Stimulated activated effector memory CD8-positive, alpha-beta T cell treated with anti-CD3 and anti-CD28 coated beads, Interleukin-12 subunit alpha, Interleukin-12 subunit beta, amount 100 ng/mL, for 72 hours (primary cell): Measurements from ENCODE around the gene USP7.

Source experiments
- ATAC-seq: fragments of 150-1000 bp; cut with Tn5 transposase; 2 replicates; pipeline ENCODE4 v1.10.0; 2021
- DNase-seq, 2 donors: peaks; one replicate each; pipeline ENCODE4 v3.0.0; 2021 to 2022; ENCODE audit warnings: low spot score in 2 of 2
- H3K27ac Mint-ChIP-seq: one replicate; pipeline ENCODE4 v1.8.0; 2022; ENCODE audit warnings: mild to moderate bottlenecking, mixed read lengths
- H3K36me3 Mint-ChIP-seq: one replicate; pipeline ENCODE4 v1.8.0; 2022; ENCODE audit warnings: mild to moderate bottlenecking, mixed read lengths
- H3K4me1 Mint-ChIP-seq: one replicate; pipeline ENCODE4 v1.8.0; 2022; ENCODE audit warnings: mixed read lengths
- H3K4me3 Mint-ChIP-seq: one replicate; pipeline ENCODE4 v1.8.0; 2022; ENCODE audit warnings: mild to moderate bottlenecking, mixed read lengths
- H3K9me3 Mint-ChIP-seq: one replicate; pipeline ENCODE4 v1.8.0; 2022; ENCODE audit warnings: mixed read lengths

Gene USP7

GRCh38 chr16:8912793-8913192 lies 50.9 kb downstream of the USP7 start:
- no peaks in the 10 kb centered on the region for H3K9me3 Mint-ChIP-seq
- H3K4me1 Mint-ChIP-seq, result peaks cover 22% of the 10 kb centered on the region
- peak overlapping the region; percentile 6 for H3K27ac Mint-ChIP-seq
- DNase-seq (no peak), ATAC-seq (no peak)
- H3K36me3 Mint-ChIP-seq, result peaks cover 100% of the 10 kb centered on the region
- H3K4me3 Mint-ChIP-seq, result no peak overlapping the region

GRCh38 chr16:8910811-8911210 lies 52.9 kb downstream of the USP7 start:
- no peaks in the 10 kb centered on the region for H3K9me3 Mint-ChIP-seq
- DNase-seq (no peak), ATAC-seq (no peak)
- peaks cover 100% of the 10 kb centered on the region for H3K36me3 Mint-ChIP-seq
- H3K27ac Mint-ChIP-seq, result peak overlapping the region; percentile 91
- peaks cover 22% of the 10 kb centered on the region for H3K4me1 Mint-ChIP-seq
- H3K4me3 Mint-ChIP-seq, result no peak overlapping the region

GRCh38 chr16:8908810-8909468 lies 54.8 kb downstream of the USP7 start:
- H3K4me1 Mint-ChIP-seq, result peaks cover 22% of the 10 kb centered on the region
- no peaks in the 10 kb centered on the region for H3K9me3 Mint-ChIP-seq
- H3K36me3 Mint-ChIP-seq, result peaks cover 100% of the 10 kb centered on the region
- DNase-seq, result no peak
- no peak for ATAC-seq
- no peak overlapping the region for H3K4me3 Mint-ChIP-seq
- peak overlapping the region; percentile 29 for H3K27ac Mint-ChIP-seq

DNA sequence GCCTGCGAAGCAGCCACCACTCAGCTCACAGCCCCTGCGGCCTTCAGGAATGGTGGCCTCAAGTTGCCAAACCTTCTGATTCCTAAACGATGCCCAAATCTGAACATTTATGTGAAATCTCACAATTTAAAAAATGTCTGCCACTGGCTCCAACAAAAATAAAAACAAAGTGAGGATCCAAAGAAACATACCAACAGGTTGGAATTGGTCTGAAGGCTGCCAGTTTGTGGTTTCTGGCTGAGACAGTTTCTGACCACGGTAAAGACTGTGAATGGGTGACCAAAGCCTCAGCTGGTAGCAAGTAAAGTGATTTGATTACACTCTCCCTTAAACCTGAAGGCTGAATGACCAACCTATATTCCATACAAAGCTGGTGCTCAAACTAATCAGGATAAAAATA lies 56.6 kb downstream of the USP7 start:
- Mint-ChIP-seq H3K4me1 (peaks cover 16% of the 10 kb centered on the region), H3K27ac (peak overlapping the region; percentile 63), H3K9me3 (no peaks in the 10 kb centered on the region), H3K36me3 (peaks cover 100% of the 10 kb centered on the region), H3K4me3 (no peak overlapping the region)
- ATAC-seq (no peak), DNase-seq (no peak)

GRCh38 chr16:8905795-8906591 lies 57.7 kb downstream of the USP7 start:
- Mint-ChIP-seq H3K9me3 (no peaks in the 10 kb centered on the region), H3K4me3 (no peak overlapping the region), H3K4me1 (peaks cover 9% of the 10 kb centered on the region), H3K36me3 (peaks cover 100% of the 10 kb centered on the region), H3K27ac (no peak overlapping the region)
- ATAC-seq (no peak), DNase-seq (no peak)

- Mint-ChIP-seq H3K9me3 (no peaks in the 10 kb centered on the region), H3K4me3 (no peak overlapping the region), H3K4me1 (peaks cover 7% of the 10 kb centered on the region), H3K36me3 (peaks cover 100% of the 10 kb centered on the region), H3K27ac (no peak overlapping the region)
- DNase-seq (no peak), ATAC-seq (peak; percentile 60)
These were observed 58.4 kb downstream of the USP7 start for GRCh38 chr16:8905168-8905762.

- DNase-seq (no peak), ATAC-seq (no peak)
- H3K9me3 Mint-ChIP-seq, result no peaks in the 10 kb centered on the region
- H3K4me1 Mint-ChIP-seq, result peaks cover 2% of the 10 kb centered on the region
- peaks cover 100% of the 10 kb centered on the region for H3K36me3 Mint-ChIP-seq
- no peak overlapping the region for H3K4me3 Mint-ChIP-seq
- H3K27ac Mint-ChIP-seq, result peak overlapping the region; percentile 68
These were observed 59.7 kb downstream of the USP7 start for GRCh38 chr16:8904018-8904430.

DNA sequence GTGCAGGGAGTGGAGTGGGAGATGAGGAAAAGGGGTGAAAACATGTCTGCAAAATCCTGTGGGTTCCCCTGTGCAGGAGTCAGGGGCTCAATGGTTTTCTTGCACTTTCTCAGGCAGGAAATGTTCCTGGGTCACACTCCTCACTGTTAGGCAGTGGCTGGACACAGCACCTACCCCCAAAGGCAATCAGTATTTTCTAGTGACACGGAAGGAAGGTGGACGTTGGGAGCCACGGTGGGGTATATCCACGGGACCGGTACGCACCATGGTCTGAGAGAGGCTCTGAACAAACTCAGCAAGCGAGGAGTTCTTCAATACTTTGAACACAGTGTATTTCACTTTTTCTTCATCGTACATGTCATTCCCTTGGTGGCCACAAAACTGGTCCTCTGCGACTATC lies 60.7 kb downstream of the USP7 start:
- no peak overlapping the region for H3K27ac Mint-ChIP-seq
- H3K4me3 Mint-ChIP-seq, result no peak overlapping the region
- H3K9me3 Mint-ChIP-seq, result no peaks in the 10 kb centered on the region
- H3K36me3 Mint-ChIP-seq, result peaks cover 100% of the 10 kb centered on the region
- no peak for DNase-seq
- no peaks in the 10 kb centered on the region for H3K4me1 Mint-ChIP-seq
- no peak for ATAC-seq

DNA sequence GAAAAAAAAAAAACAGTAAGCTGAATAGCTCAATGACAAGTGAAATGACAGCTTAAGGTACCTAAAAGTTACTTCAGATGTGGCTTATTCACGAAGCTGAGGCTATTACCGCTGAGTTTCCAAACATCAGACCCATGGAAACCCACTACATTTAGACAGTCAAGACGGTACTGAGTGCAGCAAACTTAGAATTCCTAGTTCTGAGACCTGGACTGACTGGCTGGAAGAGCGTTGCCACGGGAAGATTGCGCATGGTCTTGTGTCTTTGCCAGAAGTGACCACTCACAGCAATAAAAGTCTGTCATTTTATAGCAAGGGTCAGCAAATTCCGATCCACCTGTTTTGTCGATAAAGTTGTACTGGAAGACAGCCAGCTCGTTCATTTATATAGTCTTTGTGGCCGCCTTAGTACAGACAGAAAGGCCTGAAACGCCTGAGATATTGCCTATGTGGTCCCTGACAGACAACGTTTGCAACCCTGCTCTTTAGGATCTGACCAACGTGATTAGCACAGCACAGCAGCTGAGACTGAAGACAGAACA lies 62.3 kb downstream of the USP7 start:
- no peaks in the 10 kb centered on the region for H3K9me3 Mint-ChIP-seq
- ATAC-seq (no peak), DNase-seq (no peak)
- no peak overlapping the region for H3K27ac Mint-ChIP-seq
- no peak overlapping the region for H3K4me3 Mint-ChIP-seq
- peaks cover 100% of the 10 kb centered on the region for H3K36me3 Mint-ChIP-seq
- no peaks in the 10 kb centered on the region for H3K4me1 Mint-ChIP-seq

- Mint-ChIP-seq H3K9me3 (no peaks in the 10 kb centered on the region), H3K4me3 (no peak overlapping the region), H3K36me3 (peaks cover 100% of the 10 kb centered on the region), H3K27ac (peak overlapping the region; percentile 32), H3K4me1 (no peaks in the 10 kb centered on the region)
- no peak for ATAC-seq
- no peak for DNase-seq
These were observed 63.4 kb downstream of the USP7 start for GRCh38 chr16:8900343-8900742.

DNA sequence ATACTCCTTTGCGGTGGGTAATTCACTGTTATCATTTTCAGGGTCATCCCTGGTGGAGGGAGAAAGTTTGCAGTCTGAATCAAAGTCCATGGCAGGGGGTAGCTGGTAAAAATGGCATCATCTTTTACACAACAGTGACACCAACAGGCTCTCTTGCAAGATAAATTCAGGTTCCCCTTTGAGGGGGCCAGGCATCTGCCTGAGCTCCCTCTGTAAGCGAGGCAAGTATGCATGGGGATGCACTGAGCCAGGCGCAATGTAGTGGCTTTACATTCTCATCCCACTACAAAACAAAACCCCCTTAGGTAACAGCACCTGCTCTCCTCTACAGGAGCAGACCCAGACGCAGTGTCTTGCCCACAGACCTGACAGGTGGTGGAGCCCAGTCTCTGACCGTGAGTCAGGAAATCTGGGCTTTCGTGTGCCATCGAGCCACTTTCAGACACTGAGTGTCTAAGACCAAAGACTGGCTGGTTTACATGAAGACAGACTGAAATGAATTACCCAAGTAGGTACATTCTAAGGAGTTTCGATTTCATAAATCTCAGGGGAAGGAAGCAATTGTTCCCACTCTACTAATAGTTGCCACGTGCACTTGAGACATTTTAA lies 63.9 kb downstream of the USP7 start:
- Mint-ChIP-seq H3K36me3 (peaks cover 100% of the 10 kb centered on the region), H3K9me3 (no peaks in the 10 kb centered on the region), H3K27ac (peak overlapping the region; percentile 32), H3K4me1 (peaks cover under 1% of the 10 kb centered on the region), H3K4me3 (no peak overlapping the region)
- no peak for DNase-seq
- ATAC-seq, result no peak

DNA sequence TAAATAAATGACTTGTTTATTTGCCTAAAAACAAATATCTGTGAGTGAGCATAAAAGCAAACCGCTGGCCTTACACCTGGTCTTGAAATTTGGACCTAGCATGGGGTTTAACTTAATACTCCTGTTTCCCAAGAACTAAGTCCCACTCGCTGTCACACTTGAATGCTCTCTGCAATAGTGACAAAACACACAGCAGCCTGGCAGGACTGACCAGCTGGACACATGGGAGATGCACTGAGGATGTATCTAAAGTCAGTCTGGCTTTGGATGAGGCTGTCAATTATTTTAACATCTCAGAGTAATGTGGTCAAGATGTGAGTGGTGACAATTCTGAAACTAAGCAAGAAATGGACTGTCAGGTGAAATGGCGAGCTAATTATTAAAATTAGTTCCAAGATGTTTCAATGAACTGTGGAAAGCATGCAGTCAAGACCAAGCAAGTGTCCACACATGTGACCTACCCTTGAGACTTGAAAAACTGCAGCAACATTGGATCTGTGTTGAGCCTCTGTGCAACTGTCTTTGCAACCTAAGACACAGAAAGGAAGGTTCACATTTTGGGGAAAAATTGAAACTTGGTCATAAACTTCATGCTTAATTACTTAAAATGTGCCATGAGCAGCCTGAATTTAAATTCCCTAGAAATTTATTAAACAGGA lies 64.9 kb downstream of the USP7 start:
- peaks cover 4% of the 10 kb centered on the region for H3K4me1 Mint-ChIP-seq
- no peak for ATAC-seq
- DNase-seq, result no peak
- peaks cover 100% of the 10 kb centered on the region for H3K36me3 Mint-ChIP-seq
- H3K4me3 Mint-ChIP-seq, result no peak overlapping the region
- H3K9me3 Mint-ChIP-seq, result no peaks in the 10 kb centered on the region
- H3K27ac Mint-ChIP-seq, result no peak overlapping the region

- H3K36me3 Mint-ChIP-seq, result peaks cover 100% of the 10 kb centered on the region
- no peak overlapping the region for H3K4me3 Mint-ChIP-seq
- no peak for DNase-seq
- H3K4me1 Mint-ChIP-seq, result peaks cover 20% of the 10 kb centered on the region
- H3K9me3 Mint-ChIP-seq, result no peaks in the 10 kb centered on the region
- no peak for ATAC-seq
- H3K27ac Mint-ChIP-seq, result no peak overlapping the region
These were observed 68.9 kb downstream of the USP7 start for GRCh38 chr16:8894736-8895334.

- Mint-ChIP-seq H3K27ac (peak overlapping the region; percentile 73), H3K4me3 (no peak overlapping the region), H3K4me1 (peaks cover 20% of the 10 kb centered on the region), H3K9me3 (no peaks in the 10 kb centered on the region), H3K36me3 (peaks cover 98% of the 10 kb centered on the region)
- ATAC-seq (no peak), DNase-seq (no peak)
These were observed 69.6 kb downstream of the USP7 start for GRCh38 chr16:8893976-8894690.
